ENCODE results near the gene ZNF831.

ZNF831 gene

DNA sequence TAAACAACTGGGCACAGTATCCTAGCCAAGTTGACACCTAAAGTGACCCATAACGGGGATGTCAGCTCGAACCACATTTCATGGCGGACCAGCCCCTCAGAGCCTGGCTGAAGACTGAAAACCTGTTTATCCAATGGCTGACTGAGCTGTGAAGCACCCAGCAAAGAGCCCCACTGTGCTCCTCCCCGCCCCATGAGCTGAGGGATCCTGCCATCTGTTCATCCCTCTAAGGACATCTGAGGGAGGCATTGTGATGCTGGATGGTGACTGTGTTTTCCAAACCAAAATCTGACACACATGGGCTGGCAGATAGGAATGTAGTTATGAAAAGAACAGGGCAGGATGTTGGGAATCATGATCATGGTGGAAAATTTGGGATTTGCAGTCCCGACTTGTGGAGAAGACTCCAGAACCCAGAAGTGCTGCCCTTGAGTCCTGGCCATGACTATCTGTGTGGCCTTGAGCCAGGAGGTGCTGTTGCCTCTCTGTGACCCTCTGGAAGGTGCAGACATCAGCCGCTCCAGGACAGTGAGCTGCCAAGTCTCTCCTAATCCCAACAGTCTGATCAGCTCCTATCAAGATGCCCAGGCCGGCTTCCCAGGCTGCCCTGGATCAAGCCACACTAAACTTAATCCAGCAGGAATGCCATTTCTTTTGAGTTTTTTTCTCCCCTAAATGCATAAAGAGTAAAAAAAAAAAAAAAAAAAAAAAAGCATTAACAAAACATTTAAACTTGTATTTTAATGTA is 142.5 kb downstream of the ZNF831 start:
- Histone ChIP-seq H3K27me3 (ENCODE audit: control insufficient read depth in 1 of 2, insufficient read depth in 1 of 2, low read length in 2 of 2) (peaks cover 0 to 44% of the 10 kb centered on the region in 2 experiments), H2BK5ac (ENCODE audit: low read depth, low read length, poor library complexity, severe bottlenecking) (no peak overlapping the region), H3K4ac (ENCODE audit: low read depth in 1 of 2, low read length in 2 of 2) (no peak overlapping the region), H3K18ac (ENCODE audit: low read depth in 1 of 2, low read length in 2 of 2) (no peak overlapping the region), H3K4me2 (ENCODE audit: low read length, poor library complexity, severe bottlenecking) (no peak overlapping the region), H3K9ac (ENCODE audit: low read length) (no peak overlapping the region), H2AFZ (ENCODE audit: low read depth, low read length) (no peak overlapping the region), H3K23ac (ENCODE audit: low read length in 2 of 2) (no peak overlapping the region), H2BK15ac (ENCODE audit: low read depth, poor library complexity, severe bottlenecking) (no peak overlapping the region), H3K27ac (ENCODE audit: low read length, poor library complexity, severe bottlenecking) (no peak overlapping the region), H3K14ac (ENCODE audit: low read length in 2 of 2) (no peak overlapping the region), H3K4me1 (ENCODE audit: control insufficient read depth, insufficient read depth, low read depth, low read length) (no peaks in the 10 kb centered on the region), H3K36me3 (ENCODE audit: control insufficient read depth in 1 of 2, insufficient read depth in 2 of 2, low read depth in 1 of 2, low read length in 2 of 2) (no peaks in the 10 kb centered on the region), H4K8ac (ENCODE audit: low read length) (no peak overlapping the region), H4K91ac (ENCODE audit: low read length) (no peak overlapping the region), H3K4me3 (ENCODE audit: insufficient read depth in 1 of 2, low read depth in 1 of 2, low read length in 2 of 2) (no peak overlapping the region), H3K79me1 (replicated peaks; ENCODE audit: low read length, poor library complexity, severe bottlenecking) (no peaks in the 10 kb centered on the region), H2AK5ac (ENCODE audit: low read length, severe bottlenecking) (no peak overlapping the region), H2BK120ac (ENCODE audit: low read depth, low read length) (no peak overlapping the region), H2BK12ac (ENCODE audit: low read length in 2 of 2) (no peak overlapping the region), H3K9me3 (ENCODE audit: control insufficient read depth, low read length) (no peaks in the 10 kb centered on the region)
- no peak for DNase-seq
- 87% methylated on average over 7 of the region's 7 CpGs for WGBS

DNA sequence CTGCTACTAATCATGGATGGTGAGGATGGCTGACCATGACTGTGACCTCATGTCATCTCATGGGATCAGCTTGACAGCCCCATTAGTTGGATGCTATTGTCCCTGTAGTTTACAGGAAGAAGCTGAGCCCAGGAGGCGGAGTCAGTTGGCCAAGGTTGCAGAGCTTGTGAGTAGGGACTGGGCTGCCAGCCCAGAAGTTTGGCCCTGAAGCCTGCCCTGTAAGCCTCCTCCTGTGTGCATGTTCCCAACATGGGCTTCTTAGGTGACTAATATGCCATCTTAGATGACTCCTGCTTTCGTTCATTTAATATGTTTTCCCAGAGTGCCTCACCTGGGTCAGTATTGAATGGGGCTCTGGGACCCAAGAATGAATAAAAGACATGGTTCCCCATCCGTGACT is 143.6 kb downstream of the ZNF831 start:
- WGBS: 79% methylated on average over 3 of the region's 3 CpGs

More for the DNA sequence above, 143.6 kb downstream of the ZNF831 start:
- H2AK5ac ChIP-seq (ENCODE audit: low read length, severe bottlenecking): no peak overlapping the region
- no peak overlapping the region for H3K4me2 ChIP-seq (ENCODE audit: low read length, poor library complexity, severe bottlenecking)
- no peak overlapping the region for H4K91ac ChIP-seq (ENCODE audit: low read length)
- peaks cover 0 to 33% of the 10 kb centered on the region in 2 experiments for H3K27me3 ChIP-seq (ENCODE audit: control insufficient read depth in 1 of 2, insufficient read depth in 1 of 2, low read length in 2 of 2)
- H4K8ac ChIP-seq (ENCODE audit: low read length): no peak overlapping the region
- H3K14ac ChIP-seq (ENCODE audit: low read length in 2 of 2): no peak overlapping the region
- no peak overlapping the region for H3K27ac ChIP-seq (ENCODE audit: low read length, poor library complexity, severe bottlenecking)
- no peak overlapping the region for H3K9ac ChIP-seq (ENCODE audit: low read length)
- no peak overlapping the region for H2BK5ac ChIP-seq (ENCODE audit: low read depth, low read length, poor library complexity, severe bottlenecking)
- H3K79me1 ChIP-seq (replicated peaks; ENCODE audit: low read length, poor library complexity, severe bottlenecking): no peaks in the 10 kb centered on the region
- no peaks in the 10 kb centered on the region for H3K9me3 ChIP-seq (ENCODE audit: control insufficient read depth, low read length)
- no peak for DNase-seq
- no peak overlapping the region for H3K23ac ChIP-seq (ENCODE audit: low read length in 2 of 2)
- H2BK120ac ChIP-seq (ENCODE audit: low read depth, low read length): no peak overlapping the region
- H3K36me3 ChIP-seq (ENCODE audit: control insufficient read depth in 1 of 2, insufficient read depth in 2 of 2, low read depth in 1 of 2, low read length in 2 of 2): no peaks in the 10 kb centered on the region
- H3K4ac ChIP-seq (ENCODE audit: low read depth in 1 of 2, low read length in 2 of 2): no peak overlapping the region
- H3K18ac ChIP-seq (ENCODE audit: low read depth in 1 of 2, low read length in 2 of 2): no peak overlapping the region
- no peak overlapping the region for H2AFZ ChIP-seq (ENCODE audit: low read depth, low read length)
- H2BK12ac ChIP-seq (ENCODE audit: low read length in 2 of 2): no peak overlapping the region
- no peak overlapping the region for H2BK15ac ChIP-seq (ENCODE audit: low read depth, poor library complexity, severe bottlenecking)
- H3K4me3 ChIP-seq (ENCODE audit: insufficient read depth in 1 of 2, low read depth in 1 of 2, low read length in 2 of 2): no peak overlapping the region
- no peaks in the 10 kb centered on the region for H3K4me1 ChIP-seq (ENCODE audit: control insufficient read depth, insufficient read depth, low read depth, low read length)
